HepG2 (cell line): ENCODE data around the gene INF2. TPM values are rescaled to one million over a fixed set of nuclear protein-coding genes. Genes with fewer than 3 reads are reported as not detected.

Experiments used
- ATAC-seq: fragments of 200-7000 bp; cut with Tn5 transposase; 3 replicates; pipeline ENCODE4 v1.9.1; 2020; ENCODE audit warnings: mild to moderate bottlenecking, moderate library complexity
- BruUV-seq: library from RNA; stranded (reverse); fragments of 400-500 nt; replicated peaks from 2 replicates; lab custom pipeline; 2021; lab: Mats Ljungman, UMichigan
- CTCF ChIA-PET: fragments of 300-600 bp; formaldehyde crosslinking; extraction: SDS; loops from one replicate; lab custom pipeline; 2021; ENCODE audit warnings: low total read pairs, inconsistent platforms, low intra/inter-chr PET ratio; lab: Yijun Ruan, JAX
- POLR2A ChIA-PET: fragments of 350-600 bp; sonication (Branson Sonifier 250); formaldehyde crosslinking; loops from one replicate; lab custom pipeline; 2020; ENCODE audit warnings: antibody characterized with exemption, inconsistent platforms; lab: Yijun Ruan, JAX
- DNase-seq: peaks from one replicate; pipeline ENCODE4 v3.0.0-alpha.2; 2015; ENCODE audit warnings: low spot score
- FAIRE-seq: peaks from 3 replicates; lab custom pipeline; 2011; peaks lifted over from hg19 to GRCh38; lab: Jason Lieb, UNC
- H2AFZ ChIP-seq: one replicate; pipeline ENCODE4 v1.6.1; 2011; ENCODE audit warnings: low read length, inconsistent platforms
- H3K27ac ChIP-seq: fragments of 300-600 bp; 3 replicates; pipeline ENCODE4 v1.8.0; 2011; ENCODE audit warnings: mixed run types, mild to moderate bottlenecking, mixed read lengths, low read length, inconsistent platforms; ENCODE audit not compliant: insufficient read depth; ENCODE audit errors: extremely low read length
- H3K27me3 ChIP-seq, 2 experiments: fragments of 200-600 bp in 1 of 2; 2 replicates in 1 of 2; 3 replicates in 1 of 2; pipeline versions ENCODE4 v1.6.0 to v1.8.0; 2011; ENCODE audit warnings: low read length in 2 of 2, mild to moderate bottlenecking in 2 of 2, moderate library complexity in 2 of 2, inconsistent platforms in 1 of 2; ENCODE audit not compliant: insufficient read depth in 2 of 2, control insufficient read depth in 1 of 2
- H3K36me3 ChIP-seq, 2 experiments: fragments of 200-600 bp in 1 of 2; replicated peaks in 1 of 2; 2 replicates in 1 of 2; 3 replicates in 1 of 2; pipeline versions ENCODE4 v1.5.1 to v1.8.0; 2011; ENCODE audit warnings: low read length in 2 of 2, inconsistent platforms in 1 of 2; ENCODE audit not compliant: insufficient read depth in 2 of 2, control insufficient read depth in 1 of 2
- H3K4me1 ChIP-seq: 2 replicates; pipeline ENCODE4 v1.5.1; 2012; ENCODE audit warnings: low read length, inconsistent platforms; ENCODE audit not compliant: insufficient read depth
- H3K4me2 ChIP-seq: 2 replicates; pipeline ENCODE4 v1.6.0; 2011; ENCODE audit warnings: low read depth, low read length, inconsistent platforms
- H3K4me3 ChIP-seq, 3 experiments: fragments of 200-600 bp in 1 of 3; sonication (generic), shearing (Covaris generic) in 1 of 3; replicated peaks in 1 of 3; 2 replicates each; pipeline ENCODE4 v1.5.1; 2011 to 2016; ENCODE audit warnings: low read length in 3 of 3, inconsistent platforms in 2 of 3, low read depth in 2 of 3, mild to moderate bottlenecking in 2 of 3, control low read depth in 1 of 3, mixed read lengths in 1 of 3; ENCODE audit not compliant: insufficient read depth in 1 of 3
- H3K79me2 ChIP-seq: one replicate; pipeline ENCODE4 v1.6.1; 2011; ENCODE audit warnings: low read length, inconsistent platforms; ENCODE audit not compliant: insufficient read depth
- H3K9ac ChIP-seq: 2 replicates; pipeline ENCODE4 v1.6.0; 2011; ENCODE audit warnings: mild to moderate bottlenecking, low read depth, low read length, inconsistent platforms; ENCODE audit not compliant: insufficient read depth
- H3K9me3 ChIP-seq: 2 replicates; pipeline ENCODE4 v1.5.1; 2012; ENCODE audit warnings: mild to moderate bottlenecking, low read length
- H4K20me1 ChIP-seq: 2 replicates; pipeline ENCODE4 v1.6.0; 2011; ENCODE audit warnings: inconsistent platforms, mild to moderate bottlenecking, low read length, moderate library complexity; ENCODE audit not compliant: insufficient read depth
- HES4 ChIP-seq: sonication (generic); formaldehyde crosslinking; IDR thresholded peaks from 2 replicates; pipeline ENCODE4 v1.9.0; 2021; ENCODE audit warnings: mild to moderate bottlenecking, missing genetic modification reagents, borderline replicate concordance
- HNRNPL ChIP-seq: fragments of 200-400 bp; formaldehyde crosslinking; IDR thresholded peaks from 2 replicates; pipeline ENCODE4 v1.6.1; 2017; ENCODE audit warnings: mild to moderate bottlenecking, low read depth, low read length
- HNRNPLL ChIP-seq: fragments of 200-400 bp; formaldehyde crosslinking; IDR thresholded peaks from 2 replicates; pipeline ENCODE4 v1.6.1; 2017; ENCODE audit warnings: mild to moderate bottlenecking, low read depth, low read length; ENCODE audit not compliant: poor library complexity, severe bottlenecking
- KLF11 ChIP-seq: IDR thresholded peaks from 2 replicates; pipeline ENCODE4 v1.6.1; 2016; ENCODE audit warnings: missing compliant biosample characterization
- NR3C1 ChIP-seq: sonication (generic); formaldehyde crosslinking; IDR thresholded peaks from 2 replicates; pipeline ENCODE4 v1.4.0; 2020; ENCODE audit warnings: missing genetic modification reagents
- ZIK1 ChIP-seq: sonication (generic); formaldehyde crosslinking; IDR thresholded peaks from 2 replicates; pipeline ENCODE4 v1.5.0; 2020; ENCODE audit warnings: mild to moderate bottlenecking, low read depth, missing genetic modification reagents, borderline replicate concordance
- ZNF552 ChIP-seq: sonication (generic); formaldehyde crosslinking; IDR thresholded peaks from 2 replicates; pipeline ENCODE4 v1.9.0; 2022; ENCODE audit warnings: missing genetic modification reagents, mild to moderate bottlenecking, borderline replicate concordance
- ZNF746 ChIP-seq: sonication (generic); formaldehyde crosslinking; IDR thresholded peaks from 2 replicates; pipeline ENCODE4 v1.8.0; 2022; ENCODE audit warnings: mild to moderate bottlenecking, missing genetic modification reagents
- WGBS: methylation state at CpG from one replicate; pipeline ENCODE4 v1.1.6; 2017; ENCODE audit warnings: low lambda C conversion rate; 5-methylcytosine and 5-hydroxymethylcytosine counted together
- in situ Hi-C: cut with HindIII; loops from 2 replicates; pipeline ENCODE4 v1.10.0; 2017; ENCODE audit warnings: low pct_unique_long_range_greater_than_20kb; ENCODE audit not compliant: extremely low pct_ligation_motif_present
- intact Hi-C: fragments of 100-400 bp; cut with micrococcal nuclease; formaldehyde crosslinking; loops from one replicate; pipeline ENCODE4 v1.10.0; 2022; ENCODE audit not compliant: unreplicated experiment
- polyA plus RNA-seq, 8 experiments: library from polyadenylated mRNA; depleted of rRNA in 3 of 8; stranded (reverse) in 7 of 8; unstranded in 1 of 8; fragments of >200 nt; fragmentation: Illumina TruSeq in 4 of 8; extraction: Trizol in 4 of 8; gene quantifications; 2 replicates each; pipeline versions ENCODE4 v1.2.1 to v1.2.3, GENCODE V29; 2011 to 2016; ENCODE audit warnings: low read depth in 4 of 8, missing spikeins in 1 of 8, mixed read lengths in 1 of 8; ENCODE audit not compliant: insufficient read depth in 1 of 8
- total RNA-seq, 5 experiments: library from RNA; depleted of rRNA; stranded (reverse); fragments of >200 nt; fragmentation: Illumina TruSeq; extraction: Trizol; gene quantifications; 2 replicates each; pipeline ENCODE4 v1.2.3, GENCODE V29; 2016; ENCODE audit warnings: low read depth in 1 of 5
- TF ChIP-seq, protein P1 (sequence below): sonication (generic); formaldehyde crosslinking; IDR thresholded peaks from 2 replicates; pipeline ENCODE4 v1.5.0; 2020; ENCODE audit warnings: mild to moderate bottlenecking, missing genetic modification reagents
- TF ChIP-seq, protein P2 (sequence below): conservative IDR thresholded peaks from 2 replicates; pipeline ENCODE4 v1.6.1; 2018; ENCODE audit warnings: missing genetic modification reagents

Gene INF2
- total and polyA plus RNA-seq, 2 of the 13 experiments (the other 11 are each of a cell fraction or from before 2014, with no cell fraction given), result 16.4 to 26.4 TPM

DNA sequence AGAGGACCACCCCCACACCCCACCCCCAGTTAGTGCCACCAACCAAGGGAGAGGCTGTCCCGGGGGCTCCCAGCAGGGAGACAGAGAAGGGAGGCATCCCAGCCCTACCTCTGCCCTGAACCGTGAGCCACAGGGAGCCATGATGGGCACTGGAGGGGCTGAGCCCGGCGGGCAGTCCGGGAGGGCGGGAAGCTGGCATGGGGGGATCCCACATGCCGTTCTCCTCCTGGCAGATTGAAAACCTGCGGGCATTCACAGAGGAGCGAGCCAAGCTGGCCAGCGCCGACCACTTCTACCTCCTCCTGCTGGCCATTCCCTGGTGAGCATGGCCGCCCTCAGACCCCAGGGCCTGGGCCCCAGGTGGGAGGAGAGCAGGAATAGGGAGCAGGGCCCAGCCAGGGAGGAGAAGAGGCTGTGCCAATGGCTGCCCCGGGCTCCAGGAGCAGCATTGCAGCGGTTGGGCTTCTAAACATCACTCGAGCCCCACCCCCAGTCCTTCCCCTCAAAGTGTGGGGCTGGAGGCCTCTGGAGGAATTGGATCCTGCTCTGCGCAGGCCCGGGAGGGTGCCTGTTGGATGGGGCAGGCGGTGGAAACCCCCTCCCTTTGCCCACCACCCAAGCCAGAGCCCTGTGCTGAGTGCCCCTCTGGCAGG lies 20.1 kb downstream of the INF2 start (continued):
- TF ChIP-seq, protein P1, sequence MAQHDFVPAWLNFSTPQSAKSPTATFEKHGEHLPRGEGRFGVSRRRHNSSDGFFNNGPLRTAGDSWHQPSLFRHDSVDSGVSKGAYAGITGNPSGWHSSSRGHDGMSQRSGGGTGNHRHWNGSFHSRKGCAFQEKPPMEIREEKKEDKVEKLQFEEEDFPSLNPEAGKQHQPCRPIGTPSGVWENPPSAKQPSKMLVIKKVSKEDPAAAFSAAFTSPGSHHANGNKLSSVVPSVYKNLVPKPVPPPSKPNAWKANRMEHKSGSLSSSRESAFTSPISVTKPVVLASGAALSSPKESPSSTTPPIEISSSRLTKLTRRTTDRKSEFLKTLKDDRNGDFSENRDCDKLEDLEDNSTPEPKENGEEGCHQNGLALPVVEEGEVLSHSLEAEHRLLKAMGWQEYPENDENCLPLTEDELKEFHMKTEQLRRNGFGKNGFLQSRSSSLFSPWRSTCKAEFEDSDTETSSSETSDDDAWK, result no peak
- TF ChIP-seq ZIK1 (CRISPR knock-in tag) (no peak), ZNF746 (CRISPR knock-in tag) (no peak), ZNF552 (no peak), HES4 (CRISPR knock-in tag) (no peak), KLF11 (CRISPR knock-in tag) (no peak)
- TF ChIP-seq, protein P2, sequence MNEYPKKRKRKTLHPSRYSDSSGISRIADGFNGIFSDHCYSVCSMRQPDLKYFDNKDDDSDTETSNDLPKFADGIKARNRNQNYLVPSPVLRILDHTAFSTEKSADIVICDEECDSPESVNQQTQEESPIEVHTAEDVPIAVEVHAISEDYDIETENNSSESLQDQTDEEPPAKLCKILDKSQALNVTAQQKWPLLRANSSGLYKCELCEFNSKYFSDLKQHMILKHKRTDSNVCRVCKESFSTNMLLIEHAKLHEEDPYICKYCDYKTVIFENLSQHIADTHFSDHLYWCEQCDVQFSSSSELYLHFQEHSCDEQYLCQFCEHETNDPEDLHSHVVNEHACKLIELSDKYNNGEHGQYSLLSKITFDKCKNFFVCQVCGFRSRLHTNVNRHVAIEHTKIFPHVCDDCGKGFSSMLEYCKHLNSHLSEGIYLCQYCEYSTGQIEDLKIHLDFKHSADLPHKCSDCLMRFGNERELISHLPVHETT (CRISPR knock-in tag), result no peak

DNA sequence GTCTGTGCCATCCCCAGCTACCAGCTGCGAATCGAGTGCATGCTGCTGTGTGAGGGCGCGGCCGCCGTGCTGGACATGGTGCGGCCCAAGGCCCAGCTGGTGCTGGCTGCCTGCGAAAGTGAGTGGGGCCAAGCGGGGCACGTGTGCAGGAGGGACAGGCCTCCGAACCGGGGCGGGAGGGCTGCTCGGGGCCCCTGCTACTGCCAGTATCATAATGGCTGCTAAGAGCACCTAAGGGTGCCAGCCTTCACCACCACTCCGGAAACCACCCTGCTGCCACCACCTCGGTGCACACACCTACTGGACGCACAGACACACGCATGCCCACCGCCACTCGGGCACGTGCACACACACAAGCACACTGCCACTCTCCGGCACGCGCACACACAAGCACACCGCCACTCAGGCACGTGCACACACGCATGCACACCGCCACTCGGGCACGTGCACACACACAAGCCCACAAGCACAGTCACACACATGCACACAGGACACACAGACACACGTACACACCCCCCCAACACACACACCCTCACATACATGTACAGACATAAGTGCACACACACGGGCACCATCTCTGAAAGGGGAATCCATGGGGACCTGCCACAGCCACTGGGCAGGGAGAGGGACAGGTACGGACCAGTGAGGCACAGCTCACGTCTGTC lies 20.8 kb downstream of the INF2 start:
- intact Hi-C loops, result no loop called here
- no peak overlapping the region for H3K4me2 ChIP-seq
- TF ChIP-seq HNRNPLL (peak; percentile 81), HNRNPL (peak; percentile 41; the same call in 1 of the 2 replicates), NR3C1 (CRISPR knock-in tag) (no peak)
- TF ChIP-seq, all 625 proteins: peak for 2
- no peaks in the 10 kb centered on the region for H3K27me3 ChIP-seq
- WGBS, result 93% methylated on average over 30 of the region's 34 CpGs
- no peak overlapping the region for H3K9ac ChIP-seq
- ATAC-seq, result no peak
- no peak overlapping the region for H3K4me3 ChIP-seq
- no peaks in the 10 kb centered on the region for H4K20me1 ChIP-seq
- H2AFZ ChIP-seq, result no peak overlapping the region
- H3K9me3 ChIP-seq, result no peaks in the 10 kb centered on the region
- ChIA-PET POLR2A (no interaction called here), CTCF (no interaction called here)
- FAIRE-seq, result no peak
- in situ Hi-C loops, result no loop called here
- no peaks in the 10 kb centered on the region for H3K4me1 ChIP-seq
- H3K27ac ChIP-seq, result no peak overlapping the region
- H3K79me2 ChIP-seq, result no peaks in the 10 kb centered on the region
- no TSS peak for BruUV-seq
- peaks cover 15 to 29% of the 10 kb centered on the region in 2 experiments; a peak in 3 of 5 replicates for H3K36me3 ChIP-seq
- no peak for DNase-seq
